H1 (cell line): ENCODE results near the gene AIG1. TPM values are rescaled to one million over a fixed set of nuclear protein-coding genes. Genes with fewer than 3 reads are reported as not detected.

Experiments used
- CTCF ChIA-PET: fragments of 300-600 bp; sonication (Branson Sonifier 250); formaldehyde crosslinking; loops from one replicate; lab custom pipeline; 2021; ENCODE audit not compliant: partially characterized antibody; lab: Charles Lee
- POLR2A ChIA-PET: fragments of 300-600 bp; sonication (Branson Sonifier 250); formaldehyde crosslinking; loops from one replicate; lab custom pipeline; 2021; ENCODE audit warnings: inconsistent platforms; ENCODE audit not compliant: partially characterized antibody; lab: Charles Lee
- DNase-seq, 2 experiments: peaks; one replicate each; pipeline versions ENCODE4 v3.0.0 to v3.0.0-alpha.2; 2010 to 2022; ENCODE audit warnings: low spot score in 2 of 2, low read depth in 1 of 2, mixed read lengths in 1 of 2
- FAIRE-seq: peaks from 2 replicates; lab custom pipeline; 2011; peaks lifted over from hg19 to GRCh38; lab: Jason Lieb, UNC
- H2AFZ ChIP-seq: 2 replicates; pipeline ENCODE4 v1.8.1; 2012; ENCODE audit warnings: low read length, inconsistent platforms
- H2AK5ac ChIP-seq: 2 replicates; pipeline ENCODE4 v1.6.1; 2013; ENCODE audit warnings: low read depth, low read length
- H2BK120ac ChIP-seq: replicated peaks from 2 replicates; pipeline ENCODE3; 2013; ENCODE audit warnings: low read depth, low read length, inconsistent platforms
- H2BK12ac ChIP-seq: 2 replicates; pipeline ENCODE4 v1.6.1; 2013; ENCODE audit warnings: low read depth, low read length
- H2BK15ac ChIP-seq: 2 replicates; pipeline ENCODE4 v1.6.1; 2013; ENCODE audit warnings: low read length
- H2BK20ac ChIP-seq: 2 replicates; pipeline ENCODE4 v1.6.1; 2013; ENCODE audit warnings: low read length
- H2BK5ac ChIP-seq: 2 replicates; pipeline ENCODE4 v1.6.1; 2013; ENCODE audit warnings: low read depth, low read length
- H3K14ac ChIP-seq: 2 replicates; pipeline ENCODE4 v1.6.1; 2013; ENCODE audit warnings: inconsistent platforms; ENCODE audit not compliant: insufficient read length
- H3K18ac ChIP-seq: 2 replicates; pipeline ENCODE4 v1.6.1; 2013; ENCODE audit warnings: low read length; ENCODE audit errors: extremely low read depth
- H3K23ac ChIP-seq: 2 replicates; pipeline ENCODE4 v1.6.1; 2013; ENCODE audit warnings: inconsistent platforms; ENCODE audit not compliant: insufficient read length
- H3K23me2 ChIP-seq: 2 replicates; pipeline ENCODE4 v1.6.1; 2013; ENCODE audit warnings: low read depth, low read length
- H3K27ac ChIP-seq: 2 replicates; pipeline ENCODE4 v1.6.1; 2011; ENCODE audit warnings: low read depth, low read length, inconsistent platforms
- H3K27me3 ChIP-seq, 4 experiments: replicated peaks in 1 of 4; 1 replicate in 1 of 4; 2 replicates in 3 of 4; pipeline versions ENCODE4 v1.6.1 to v1.8.1; 2011 to 2013; ENCODE audit warnings: low read length in 3 of 4, mild to moderate bottlenecking in 3 of 4, inconsistent platforms in 2 of 4, mixed read lengths in 2 of 4, moderate library complexity in 1 of 4; ENCODE audit not compliant: control insufficient read depth in 3 of 4, insufficient read depth in 3 of 4; ENCODE audit errors: extremely low read depth in 1 of 4
- H3K36me3 ChIP-seq, 4 experiments: 2 replicates each; pipeline versions ENCODE4 v1.6.1 to v1.8.1; 2011 to 2013; ENCODE audit warnings: mild to moderate bottlenecking in 4 of 4, low read length in 3 of 4, moderate library complexity in 2 of 4, control low read depth in 1 of 4, inconsistent platforms in 1 of 4; ENCODE audit not compliant: insufficient read depth in 4 of 4, control insufficient read depth in 2 of 4
- H3K4ac ChIP-seq: replicated peaks from 2 replicates; pipeline ENCODE3; 2013; ENCODE audit warnings: low read length, low read depth, mixed read lengths, inconsistent platforms; ENCODE audit not compliant: insufficient read length
- H3K4me1 ChIP-seq, 4 experiments: replicated peaks in 1 of 4; 1 replicate in 1 of 4; 2 replicates in 3 of 4; pipeline versions ENCODE4 v1.6.1 to v1.8.1; 2011 to 2013; ENCODE audit warnings: low read length in 3 of 4, inconsistent platforms in 2 of 4, mixed read lengths in 1 of 4; ENCODE audit not compliant: insufficient read depth in 4 of 4, control insufficient read depth in 3 of 4
- H3K4me2 ChIP-seq, 2 experiments: 2 replicates each; pipeline versions ENCODE4 v1.6.1 to v1.8.1; 2011 to 2013; ENCODE audit warnings: low read depth in 2 of 2, low read length in 2 of 2, control low read depth in 1 of 2, inconsistent platforms in 1 of 2, mild to moderate bottlenecking in 1 of 2; ENCODE audit not compliant: insufficient read depth in 1 of 2
- H3K4me3 ChIP-seq, 4 experiments: fragments of 200-600, 300-600 bp in 1 of 4; sonication (generic), shearing (Covaris generic), sonication (Bioruptor Twin) in 1 of 4; 2 replicates each; pipeline versions ENCODE4 v1.5.1 to v1.8.1; 2011 to 2016; ENCODE audit warnings: low read length in 4 of 4, low read depth in 3 of 4, control low read depth in 2 of 4, inconsistent platforms in 2 of 4, mild to moderate bottlenecking in 2 of 4, mixed read lengths in 1 of 4, moderate library complexity in 1 of 4; ENCODE audit not compliant: insufficient read depth in 2 of 4; ENCODE audit errors: extremely low read depth in 1 of 4
- H3K56ac ChIP-seq: replicated peaks from 2 replicates; pipeline ENCODE3; 2013; ENCODE audit warnings: low read depth, mild to moderate bottlenecking, mixed read lengths, low read length, inconsistent platforms; ENCODE audit not compliant: insufficient read length
- H3K79me1 ChIP-seq: 2 replicates; pipeline ENCODE4 v1.6.1; 2013; ENCODE audit warnings: low read depth, low read length, control low read depth
- H3K79me2 ChIP-seq, 2 experiments: 2 replicates each; pipeline versions ENCODE4 v1.6.1 to v1.8.1; 2012 to 2013; ENCODE audit warnings: low read length in 2 of 2, mild to moderate bottlenecking in 2 of 2, inconsistent platforms in 1 of 2; ENCODE audit not compliant: insufficient read depth in 2 of 2, control insufficient read depth in 1 of 2
- H3K9ac ChIP-seq, 4 experiments: replicated peaks in 1 of 4; 1 replicate in 1 of 4; 2 replicates in 3 of 4; pipeline versions ENCODE4 v1.6.1 to v1.8.1; 2011 to 2013; ENCODE audit warnings: low read depth in 3 of 4, low read length in 3 of 4, control low read depth in 2 of 4, mild to moderate bottlenecking in 2 of 4, moderate library complexity in 2 of 4, inconsistent platforms in 1 of 4; ENCODE audit errors: extremely low read depth in 1 of 4
- H3K9me3 ChIP-seq, 2 experiments: 2 replicates each; pipeline versions ENCODE4 v1.6.1 to v1.8.1; 2012 to 2013; ENCODE audit warnings: mild to moderate bottlenecking in 2 of 2, moderate library complexity in 2 of 2, control low read depth in 1 of 2, inconsistent platforms in 1 of 2, low read depth in 1 of 2, low read length in 1 of 2, mixed read lengths in 1 of 2; ENCODE audit not compliant: insufficient read depth in 2 of 2
- H4K20me1 ChIP-seq, 2 experiments: replicated peaks in 1 of 2; 2 replicates each; pipeline versions ENCODE3 to v1.8.1; 2011 to 2013; ENCODE audit warnings: inconsistent platforms in 2 of 2, low read length in 2 of 2, mild to moderate bottlenecking in 1 of 2; ENCODE audit not compliant: insufficient read depth in 2 of 2, control insufficient read depth in 1 of 2
- H4K5ac ChIP-seq: 2 replicates; pipeline ENCODE4 v1.6.1; 2013; ENCODE audit warnings: low read length, low read depth, mixed read lengths, inconsistent platforms; ENCODE audit not compliant: insufficient read length
- H4K8ac ChIP-seq: 2 replicates; pipeline ENCODE4 v1.8.0; 2013; ENCODE audit warnings: mild to moderate bottlenecking, moderate library complexity, low read length, inconsistent platforms; ENCODE audit not compliant: insufficient read depth; ENCODE audit errors: extremely low read depth
- H4K91ac ChIP-seq: replicated peaks from 2 replicates; pipeline ENCODE3; 2013; ENCODE audit warnings: low read length, mixed read lengths, inconsistent platforms; ENCODE audit not compliant: insufficient read length
- EZH2 ChIP-seq: fragments of 200-600 bp; sonication (generic); IDR thresholded peaks from 2 replicates; pipeline ENCODE4 v1.7.1; 2012; ENCODE audit warnings: low read depth, mild to moderate bottlenecking, moderate library complexity, low read length, inconsistent platforms; ENCODE audit not compliant: severe bottlenecking
- PHF8 ChIP-seq: fragments of 200-600 bp; sonication (generic); conservative IDR thresholded peaks from 2 replicates; pipeline ENCODE4 v1.7.1; 2012; ENCODE audit warnings: low read depth, mild to moderate bottlenecking, inconsistent platforms, low read length, moderate library complexity
- TAF1 ChIP-seq: IDR thresholded peaks from 2 replicates; pipeline ENCODE4 v1.6.1; 2011; ENCODE audit warnings: mild to moderate bottlenecking, low read depth, low read length
- USF2 ChIP-seq: IDR thresholded peaks from 2 replicates; pipeline ENCODE4 v1.6.1; 2011; ENCODE audit warnings: low read length, improper control_type of control experiment
- WGBS, 2 experiments: shearing (Covaris generic) in 1 of 2; methylation state at CpG; one replicate each; pipeline versions ENCODE4 v1.1.6 to v1.1.7; 2013 to 2015; ENCODE audit warnings: low lambda C conversion rate in 2 of 2, mixed read lengths in 2 of 2, inconsistent platforms in 1 of 2, low coverage in 1 of 2, missing lambda C conversion rate in 1 of 2; ENCODE audit not compliant: insufficient replicate concordance in 2 of 2, insufficient coverage in 1 of 2, insufficient read length in 1 of 2; ENCODE audit errors: extremely low coverage in 1 of 2, missing lambda C conversion rate in 1 of 2; 5-methylcytosine and 5-hydroxymethylcytosine counted together
- polyA plus RNA-seq, 7 experiments: library from polyadenylated mRNA; depleted of rRNA in 3 of 7; stranded (reverse) in 5 of 7; unstranded in 2 of 7; fragments of >200 nt in 5 of 7; fragments of 200-250 nt in 2 of 7; gene quantifications; 1 replicate in 5 of 7; 2 replicates in 1 of 7; 4 replicates in 1 of 7; pipeline versions ENCODE4 v1.2.1 to v1.2.3, GENCODE V29; 2011 to 2013; ENCODE audit warnings: missing spikeins in 2 of 7, mixed read lengths in 2 of 7
- total RNA-seq: library from RNA; stranded (reverse); fragmentation: NEBNext Ultra II Directional; extraction: Animal tissue kit (Norgen Biotek cat#: 25700); gene quantifications from 2 replicates; pipeline ENCODE4 v1.2.1, GENCODE V29; 2021

The AIG1 gene
- total and polyA plus RNA-seq, 2 of the 8 experiments (the other 6 are each of a cell fraction or from before 2014, with no cell fraction given): 56.6 to 58.4 TPM

- Histone ChIP-seq H4K20me1 (peaks cover 0 to 2% of the 10 kb centered on the region in 2 experiments), H3K9ac (no peak overlapping the region), H4K91ac (no peak overlapping the region), H3K4me3 (no peak overlapping the region), H4K8ac (no peak overlapping the region), H3K36me3 (no peaks in the 10 kb centered on the region), H3K9me3 (no peaks in the 10 kb centered on the region), H2BK20ac (no peak overlapping the region), H3K79me2 (no peaks in the 10 kb centered on the region), H3K4me2 (no peak overlapping the region), H2BK120ac (no peak overlapping the region), H3K56ac (no peak overlapping the region), H3K14ac (no peak overlapping the region), H4K5ac (no peak overlapping the region), H3K23me2 (no peaks in the 10 kb centered on the region), H2AFZ (no peak overlapping the region), H3K27me3 (no peaks in the 10 kb centered on the region), H2BK5ac (no peak overlapping the region), H3K18ac (no peak overlapping the region), H3K4ac (no peak overlapping the region), H3K27ac (no peak overlapping the region), H3K79me1 (no peaks in the 10 kb centered on the region; the same call in 1 of the 2 replicates), H3K23ac (no peak overlapping the region), H2AK5ac (no peak overlapping the region), H2BK12ac (no peak overlapping the region), H2BK15ac (no peak overlapping the region), H3K4me1 (peaks cover 0 to 8% (median 5%) of the 10 kb centered on the region in 4 experiments; a peak in 6 of 7 replicates)
- FAIRE-seq (no peak), DNase-seq (no peak)
- TF ChIP-seq USF2: no peak
- no peak for TF ChIP-seq TAF1
- no peak for TF ChIP-seq EZH2
- no peak for TF ChIP-seq PHF8
- 91% methylated on average over 1 of the region's 1 CpG; no CpG with 5 or more reads in 1 of the 2 experiments for WGBS, 2 experiments
- CTCF ChIA-PET: interaction anchor here (1.2 to 2.1 kb wide), 3 partner anchors 9 to 18 kb away, joined by 3 to 12 read pairs (median 5); no protein-coding TSS in a partner anchor
- POLR2A ChIA-PET: interaction anchor here (1.6 kb wide), 1 partner anchor 10 kb away, joined by 3 read pairs; no protein-coding TSS in a partner anchor
Observed at GRCh38 chr6:143270026-143270425, 209.3 kb downstream of the AIG1 start.
